Stomach (tissue), 4 donors: Measurements from ENCODE around the gene QTRT2.

ENCODE experiments used
- POLR2AphosphoS5 ChIP-seq, 3 donors: sonication (generic); formaldehyde crosslinking; IDR thresholded peaks; one replicate each; pipeline ENCODE4 v1.6.1; 2016; ENCODE audit warnings: antibody characterized with exemption in 3 of 3
- TF ChIP-seq, protein P1 (sequence below), 7 experiments: fragments of 450-650 bp in 4 of 7; fragments of 200-600 bp in 3 of 7; sonication (generic) in 3 of 7; IDR thresholded peaks; one replicate each; pipeline ENCODE4 v1.5.1; 2016 to 2019; ENCODE audit warnings: antibody characterized with exemption in 7 of 7, control low read depth in 2 of 7, mild to moderate bottlenecking in 1 of 7

DNA sequence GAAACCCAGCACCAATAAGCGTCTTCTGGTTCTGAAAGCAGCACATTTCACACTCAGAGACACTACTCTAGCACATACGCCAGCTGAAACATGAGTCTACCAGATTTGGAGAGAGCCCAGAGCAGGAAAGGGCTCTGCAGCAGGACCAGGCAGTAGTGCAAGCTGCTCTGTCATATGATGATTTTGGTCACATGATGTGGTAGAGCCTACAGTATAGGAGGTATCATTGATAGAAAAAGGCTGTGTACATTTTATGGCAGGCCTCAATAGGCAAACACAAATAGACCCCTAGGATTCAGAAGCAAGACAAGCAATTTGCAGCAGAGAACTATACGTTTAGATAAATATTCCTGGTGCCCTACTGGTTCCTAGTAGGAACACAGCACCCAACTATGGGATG, 58.2 kb downstream of the QTRT2 start:
- TF ChIP-seq, protein P1, sequence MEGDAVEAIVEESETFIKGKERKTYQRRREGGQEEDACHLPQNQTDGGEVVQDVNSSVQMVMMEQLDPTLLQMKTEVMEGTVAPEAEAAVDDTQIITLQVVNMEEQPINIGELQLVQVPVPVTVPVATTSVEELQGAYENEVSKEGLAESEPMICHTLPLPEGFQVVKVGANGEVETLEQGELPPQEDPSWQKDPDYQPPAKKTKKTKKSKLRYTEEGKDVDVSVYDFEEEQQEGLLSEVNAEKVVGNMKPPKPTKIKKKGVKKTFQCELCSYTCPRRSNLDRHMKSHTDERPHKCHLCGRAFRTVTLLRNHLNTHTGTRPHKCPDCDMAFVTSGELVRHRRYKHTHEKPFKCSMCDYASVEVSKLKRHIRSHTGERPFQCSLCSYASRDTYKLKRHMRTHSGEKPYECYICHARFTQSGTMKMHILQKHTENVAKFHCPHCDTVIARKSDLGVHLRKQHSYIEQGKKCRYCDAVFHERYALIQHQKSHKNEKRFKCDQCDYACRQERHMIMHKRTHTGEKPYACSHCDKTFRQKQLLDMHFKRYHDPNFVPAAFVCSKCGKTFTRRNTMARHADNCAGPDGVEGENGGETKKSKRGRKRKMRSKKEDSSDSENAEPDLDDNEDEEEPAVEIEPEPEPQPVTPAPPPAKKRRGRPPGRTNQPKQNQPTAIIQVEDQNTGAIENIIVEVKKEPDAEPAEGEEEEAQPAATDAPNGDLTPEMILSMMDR (IDR thresholded peaks at IDR 0.05), result no peak
- no peak for TF ChIP-seq POLR2AphosphoS5 (IDR thresholded peaks at IDR 0.05)
